ENCODE results near the gene FAXDC2.

The FAXDC2 gene

GRCh38 chr5:154815025-154815424, 35.4 kb downstream of the FAXDC2 start:
- H3K27me3 Mint-ChIP-seq: no peaks in the 10 kb centered on the region
- H3K36me3 Mint-ChIP-seq (ENCODE audit: low read depth): peaks cover 95% of the 10 kb centered on the region
- intact Hi-C loops (cut with micrococcal nuclease): loop anchor here (10.0 kb wide), 1 partner anchor 50 kb away; no protein-coding TSS in a partner anchor
- H3K4me1 Mint-ChIP-seq (ENCODE audit: low read depth): peaks cover 24% of the 10 kb centered on the region
- no peak overlapping the region for H3K27ac Mint-ChIP-seq
- H3K9me3 Mint-ChIP-seq: no peaks in the 10 kb centered on the region
- H3K4me3 Mint-ChIP-seq: no peak overlapping the region

- H3K4me1 Mint-ChIP-seq (ENCODE audit: low read depth): peaks cover 24% of the 10 kb centered on the region
- H3K4me3 Mint-ChIP-seq: no peak overlapping the region
- intact Hi-C loops (cut with micrococcal nuclease): loop anchor here (10.0 kb wide), 1 partner anchor 49 kb away; no protein-coding TSS in a partner anchor
- H3K27me3 Mint-ChIP-seq: no peaks in the 10 kb centered on the region
- H3K9me3 Mint-ChIP-seq: no peaks in the 10 kb centered on the region
- H3K36me3 Mint-ChIP-seq (ENCODE audit: low read depth): peaks cover 95% of the 10 kb centered on the region
- H3K27ac Mint-ChIP-seq: no peak overlapping the region
Measured at GRCh38 chr5:154813736-154814135, 36.7 kb downstream of the FAXDC2 start.

- Mint-ChIP-seq H3K36me3 (ENCODE audit: low read depth) (peaks cover 97% of the 10 kb centered on the region), H3K9me3 (no peaks in the 10 kb centered on the region), H3K4me3 (no peak overlapping the region), H3K27ac (no peak overlapping the region), H3K4me1 (ENCODE audit: low read depth) (peaks cover 24% of the 10 kb centered on the region), H3K27me3 (no peaks in the 10 kb centered on the region)
- intact Hi-C loops (cut with micrococcal nuclease): loop anchor here (10.0 kb wide), 1 partner anchor 48 kb away; no protein-coding TSS in a partner anchor
Measured at GRCh38 chr5:154813158-154813557, 37.2 kb downstream of the FAXDC2 start.

- Mint-ChIP-seq H3K9me3 (no peaks in the 10 kb centered on the region), H3K4me3 (no peak overlapping the region), H3K4me1 (ENCODE audit: low read depth) (peaks cover 24% of the 10 kb centered on the region), H3K36me3 (ENCODE audit: low read depth) (peaks cover 100% of the 10 kb centered on the region), H3K27ac (peak overlapping the region; percentile 69), H3K27me3 (no peaks in the 10 kb centered on the region)
- intact Hi-C loops (cut with micrococcal nuclease): loop anchor here (1.0 to 10.0 kb wide), 2 partner anchors 47 to 162 kb away; no protein-coding TSS in a partner anchor
Measured at GRCh38 chr5:154811653-154812465, 38.5 kb downstream of the FAXDC2 start.

- no peak overlapping the region for H3K4me3 Mint-ChIP-seq
- intact Hi-C loops (cut with micrococcal nuclease): loop anchor here (10.0 kb wide), 1 partner anchor 46 kb away; no protein-coding TSS in a partner anchor
- H3K36me3 Mint-ChIP-seq (ENCODE audit: low read depth): peaks cover 100% of the 10 kb centered on the region
- no peaks in the 10 kb centered on the region for H3K27me3 Mint-ChIP-seq
- peaks cover 24% of the 10 kb centered on the region for H3K4me1 Mint-ChIP-seq (ENCODE audit: low read depth)
- H3K9me3 Mint-ChIP-seq: no peaks in the 10 kb centered on the region
- H3K27ac Mint-ChIP-seq: no peak overlapping the region
Measured at GRCh38 chr5:154811239-154811638, 39.2 kb downstream of the FAXDC2 start.

- Mint-ChIP-seq H3K36me3 (ENCODE audit: low read depth) (peaks cover 100% of the 10 kb centered on the region), H3K27me3 (no peaks in the 10 kb centered on the region), H3K9me3 (no peaks in the 10 kb centered on the region), H3K27ac (no peak overlapping the region), H3K4me3 (no peak overlapping the region), H3K4me1 (ENCODE audit: low read depth) (peaks cover 2% of the 10 kb centered on the region)
- intact Hi-C loops (cut with micrococcal nuclease): no loop called here
Measured at GRCh38 chr5:154806176-154806575, 44.2 kb downstream of the FAXDC2 start.

GRCh38 chr5:154802050-154802449, 48.4 kb downstream of the FAXDC2 start:
- Mint-ChIP-seq H3K36me3 (ENCODE audit: low read depth) (peaks cover 100% of the 10 kb centered on the region), H3K27me3 (no peaks in the 10 kb centered on the region), H3K4me3 (no peak overlapping the region), H3K4me1 (ENCODE audit: low read depth) (no peaks in the 10 kb centered on the region), H3K9me3 (no peaks in the 10 kb centered on the region), H3K27ac (no peak overlapping the region)
- intact Hi-C loops (cut with micrococcal nuclease): no loop called here

- H3K4me3 Mint-ChIP-seq: no peak overlapping the region
- no peaks in the 10 kb centered on the region for H3K9me3 Mint-ChIP-seq
- intact Hi-C loops (cut with micrococcal nuclease): no loop called here
- H3K4me1 Mint-ChIP-seq (ENCODE audit: low read depth): no peaks in the 10 kb centered on the region
- H3K27ac Mint-ChIP-seq: no peak overlapping the region
- no peaks in the 10 kb centered on the region for H3K27me3 Mint-ChIP-seq
- H3K36me3 Mint-ChIP-seq (ENCODE audit: low read depth): peaks cover 100% of the 10 kb centered on the region
Measured at GRCh38 chr5:154801083-154801482, 49.3 kb downstream of the FAXDC2 start.

GRCh38 chr5:154800582-154800981, 49.8 kb downstream of the FAXDC2 start:
- no peak overlapping the region for H3K27ac Mint-ChIP-seq
- H3K4me1 Mint-ChIP-seq (ENCODE audit: low read depth): no peaks in the 10 kb centered on the region
- intact Hi-C loops (cut with micrococcal nuclease): no loop called here
- no peaks in the 10 kb centered on the region for H3K9me3 Mint-ChIP-seq
- H3K4me3 Mint-ChIP-seq: no peak overlapping the region
- peaks cover 97% of the 10 kb centered on the region for H3K36me3 Mint-ChIP-seq (ENCODE audit: low read depth)
- no peaks in the 10 kb centered on the region for H3K27me3 Mint-ChIP-seq

- no peak overlapping the region for H3K27ac Mint-ChIP-seq
- peaks cover 97% of the 10 kb centered on the region for H3K36me3 Mint-ChIP-seq (ENCODE audit: low read depth)
- H3K27me3 Mint-ChIP-seq: no peaks in the 10 kb centered on the region
- H3K9me3 Mint-ChIP-seq: no peaks in the 10 kb centered on the region
- H3K4me3 Mint-ChIP-seq: no peak overlapping the region
- intact Hi-C loops (cut with micrococcal nuclease): no loop called here
- H3K4me1 Mint-ChIP-seq (ENCODE audit: low read depth): no peaks in the 10 kb centered on the region
Measured at GRCh38 chr5:154797762-154798161, 52.6 kb downstream of the FAXDC2 start.

- Mint-ChIP-seq H3K27ac (no peak overlapping the region), H3K4me1 (ENCODE audit: low read depth) (peaks cover 14% of the 10 kb centered on the region), H3K36me3 (ENCODE audit: low read depth) (peaks cover 97% of the 10 kb centered on the region), H3K4me3 (no peak overlapping the region), H3K27me3 (no peaks in the 10 kb centered on the region), H3K9me3 (no peaks in the 10 kb centered on the region)
- intact Hi-C loops (cut with micrococcal nuclease): no loop called here
Measured at GRCh38 chr5:154795235-154795596, 55.2 kb downstream of the FAXDC2 start.

GRCh38 chr5:154794525-154795234, 55.7 kb downstream of the FAXDC2 start:
- H3K36me3 Mint-ChIP-seq (ENCODE audit: low read depth): peaks cover 97% of the 10 kb centered on the region
- intact Hi-C loops (cut with micrococcal nuclease): no loop called here
- H3K4me1 Mint-ChIP-seq (ENCODE audit: low read depth): peaks cover 18% of the 10 kb centered on the region
- H3K27me3 Mint-ChIP-seq: no peaks in the 10 kb centered on the region
- H3K4me3 Mint-ChIP-seq: no peak overlapping the region
- H3K27ac Mint-ChIP-seq: no peak overlapping the region
- H3K9me3 Mint-ChIP-seq: no peaks in the 10 kb centered on the region

GRCh38 chr5:154793599-154794524, 56.5 kb downstream of the FAXDC2 start:
- no peaks in the 10 kb centered on the region for H3K9me3 Mint-ChIP-seq
- H3K4me3 Mint-ChIP-seq: no peak overlapping the region
- H3K4me1 Mint-ChIP-seq (ENCODE audit: low read depth): peaks cover 18% of the 10 kb centered on the region
- no peak overlapping the region for H3K27ac Mint-ChIP-seq
- H3K36me3 Mint-ChIP-seq (ENCODE audit: low read depth): peaks cover 89% of the 10 kb centered on the region
- intact Hi-C loops (cut with micrococcal nuclease): no loop called here
- no peaks in the 10 kb centered on the region for H3K27me3 Mint-ChIP-seq
